GM19395 (cell line): ENCODE measurements around the gene GULP1.

Source experiments
- ATAC-seq: cut with Tn5 transposase; IDR thresholded peaks from one replicate; pipeline ENCODE4 v1.9.1; 2021; ENCODE audit warnings: mild to moderate bottlenecking, moderate library complexity; ENCODE audit not compliant: unreplicated experiment

GULP1 gene

GRCh38 chr2:188322569-188323551 lies 31.2 kb downstream of the GULP1 start:
- ATAC-seq = no peak

GRCh38 chr2:188324067-188324466 lies 32.4 kb downstream of the GULP1 start:
- no peak for ATAC-seq

GRCh38 chr2:188326290-188326668 lies 34.6 kb downstream of the GULP1 start:
- no peak for ATAC-seq

GRCh38 chr2:188326669-188327301 lies 35.1 kb downstream of the GULP1 start:
- ATAC-seq = no peak

GRCh38 chr2:188327518-188328213 lies 36.0 kb downstream of the GULP1 start:
- ATAC-seq = no peak

- ATAC-seq = no peak
These were observed 36.7 kb downstream of the GULP1 start for GRCh38 chr2:188328419-188328818.

- ATAC-seq = no peak
These were observed 38.8 kb downstream of the GULP1 start for GRCh38 chr2:188330316-188331053.

GRCh38 chr2:188332619-188333018 lies 40.9 kb downstream of the GULP1 start:
- no peak for ATAC-seq

GRCh38 chr2:188333751-188334524 lies 42.3 kb downstream of the GULP1 start:
- ATAC-seq = no peak

- ATAC-seq = no peak
These were observed 46.8 kb downstream of the GULP1 start for GRCh38 chr2:188338463-188338862.

- ATAC-seq = no peak
These were observed 48.6 kb downstream of the GULP1 start for GRCh38 chr2:188340257-188340656.

GRCh38 chr2:188345020-188345419 lies 53.3 kb downstream of the GULP1 start:
- ATAC-seq = peak; percentile 24

GRCh38 chr2:188345426-188345825 lies 53.8 kb downstream of the GULP1 start:
- peak; percentile 46 for ATAC-seq

GRCh38 chr2:188345831-188346458 lies 54.3 kb downstream of the GULP1 start:
- ATAC-seq = peak; percentile 8

GRCh38 chr2:188349019-188349418 lies 57.3 kb downstream of the GULP1 start:
- ATAC-seq = no peak

GRCh38 chr2:188353282-188353681 lies 61.6 kb downstream of the GULP1 start:
- no peak for ATAC-seq

- no peak for ATAC-seq
These were observed 69.0 kb downstream of the GULP1 start for GRCh38 chr2:188360485-188361263.

GRCh38 chr2:188364033-188364630 lies 72.5 kb downstream of the GULP1 start:
- no peak for ATAC-seq
